ENCODE data around the gene PPAN.

Gene PPAN

GRCh38 chr19:10106100-10106936 is at the start of gene PPAN:
Gene PPAN (plus strand): TSS chr19:10106362. CDS start chr19:10106395, 33 bp downstream.
- H2AFZ ChIP-seq (ENCODE audit: low read depth, low read length): peak within 1 kb of the TSS; percentile 27

GRCh38 chr19:10061717-10062310 is 44.3 kb upstream of the PPAN start:
- no peak overlapping the region for H3K4me2 ChIP-seq (ENCODE audit: low read length)
- no peak overlapping the region for H3K9ac ChIP-seq (ENCODE audit: low read length)
- TF ChIP-seq CTCF (IDR thresholded peaks at IDR 0.05; ENCODE audit: low read depth, low read length) (no peak), EZH2phosphoT487 (IDR thresholded peaks at IDR 0.05; ENCODE audit: low read depth) (no peak)
- no peaks in the 10 kb centered on the region for H3K79me2 ChIP-seq (ENCODE audit: low read length)
- H3K27ac ChIP-seq (ENCODE audit: low read length): no peak overlapping the region
- no peaks in the 10 kb centered on the region for H3K4me1 ChIP-seq (ENCODE audit: low read length)
- H2AFZ ChIP-seq (ENCODE audit: low read depth, low read length): no peak overlapping the region
- no peaks in the 10 kb centered on the region for H4K20me1 ChIP-seq (ENCODE audit: insufficient read depth, low read length)
- no peak overlapping the region for H3K4me3 ChIP-seq (ENCODE audit: low read length)
- H3K36me3 ChIP-seq (replicated peaks; ENCODE audit: low read depth, low read length): no peaks in the 10 kb centered on the region
- no peaks in the 10 kb centered on the region for H3K9me3 ChIP-seq (ENCODE audit: insufficient read depth, low read length)
- H3K27me3 ChIP-seq (ENCODE audit: low read depth, low read length): peaks cover 5% of the 10 kb centered on the region; the same call in 1 of the 2 replicates

More at GRCh38 chr19:10106100-10106936, at the start of gene PPAN:
- H3K9ac ChIP-seq (ENCODE audit: low read length): peak within 1 kb of the TSS; percentile 95
- peak within 1 kb of the TSS; percentile 91 for H3K4me3 ChIP-seq (ENCODE audit: low read length)
- peak within 1 kb of the TSS; percentile 79 for H3K27ac ChIP-seq (ENCODE audit: low read length)
- H4K20me1 ChIP-seq (ENCODE audit: insufficient read depth, low read length): no peaks in the 10 kb centered on the region; the same call in 1 of the 2 replicates
- H3K4me2 ChIP-seq (ENCODE audit: low read length): peak within 1 kb of the TSS; percentile 96
- H3K36me3 ChIP-seq (replicated peaks; ENCODE audit: low read depth, low read length): peaks cover 37% of the 10 kb centered on the region
- peaks cover 40% of the 10 kb centered on the region for H3K79me2 ChIP-seq (ENCODE audit: low read length)
- no peaks in the 10 kb centered on the region for H3K9me3 ChIP-seq (ENCODE audit: insufficient read depth, low read length)
- no peak for TF ChIP-seq EZH2phosphoT487 (IDR thresholded peaks at IDR 0.05; ENCODE audit: low read depth)
- TF ChIP-seq CTCF (IDR thresholded peaks at IDR 0.05; ENCODE audit: low read depth, low read length): no peak
- no peaks in the 10 kb centered on the region for H3K27me3 ChIP-seq (ENCODE audit: low read depth, low read length)
- peaks cover 50% of the 10 kb centered on the region for H3K4me1 ChIP-seq (ENCODE audit: low read length)

GRCh38 chr19:10068205-10068604 is 38.0 kb upstream of the PPAN start:
- Histone ChIP-seq H3K27ac (ENCODE audit: low read length) (no peak overlapping the region), H3K4me2 (ENCODE audit: low read length) (no peak overlapping the region), H3K4me3 (ENCODE audit: low read length) (no peak overlapping the region), H3K36me3 (replicated peaks; ENCODE audit: low read depth, low read length) (no peaks in the 10 kb centered on the region), H3K9me3 (ENCODE audit: insufficient read depth, low read length) (no peaks in the 10 kb centered on the region), H3K27me3 (ENCODE audit: low read depth, low read length) (peaks cover 18% of the 10 kb centered on the region), H3K4me1 (ENCODE audit: low read length) (no peaks in the 10 kb centered on the region), H4K20me1 (ENCODE audit: insufficient read depth, low read length) (no peaks in the 10 kb centered on the region), H3K9ac (ENCODE audit: low read length) (no peak overlapping the region), H2AFZ (ENCODE audit: low read depth, low read length) (no peak overlapping the region), H3K79me2 (ENCODE audit: low read length) (no peaks in the 10 kb centered on the region)
- TF ChIP-seq CTCF (IDR thresholded peaks at IDR 0.05; ENCODE audit: low read depth, low read length) (no peak), EZH2phosphoT487 (IDR thresholded peaks at IDR 0.05; ENCODE audit: low read depth) (no peak)

GRCh38 chr19:10069046-10069445 is 37.1 kb upstream of the PPAN start:
- H4K20me1 ChIP-seq (ENCODE audit: insufficient read depth, low read length): no peaks in the 10 kb centered on the region
- no peak overlapping the region for H3K9ac ChIP-seq (ENCODE audit: low read length)
- H3K4me1 ChIP-seq (ENCODE audit: low read length): peaks cover 1% of the 10 kb centered on the region; the same call in 1 of the 2 replicates
- no peak overlapping the region for H2AFZ ChIP-seq (ENCODE audit: low read depth, low read length)
- H3K4me3 ChIP-seq (ENCODE audit: low read length): no peak overlapping the region
- no peaks in the 10 kb centered on the region for H3K79me2 ChIP-seq (ENCODE audit: low read length)
- peaks cover 18% of the 10 kb centered on the region for H3K27me3 ChIP-seq (ENCODE audit: low read depth, low read length)
- no peak overlapping the region for H3K27ac ChIP-seq (ENCODE audit: low read length)
- H3K9me3 ChIP-seq (ENCODE audit: insufficient read depth, low read length): no peaks in the 10 kb centered on the region
- TF ChIP-seq EZH2phosphoT487 (IDR thresholded peaks at IDR 0.05; ENCODE audit: low read depth) (no peak), CTCF (IDR thresholded peaks at IDR 0.05; ENCODE audit: low read depth, low read length) (no peak)
- H3K36me3 ChIP-seq (replicated peaks; ENCODE audit: low read depth, low read length): no peaks in the 10 kb centered on the region
- no peak overlapping the region for H3K4me2 ChIP-seq (ENCODE audit: low read length)

Data from OCI-LY3 (cell line).